ENCODE data around the gene EFNA2. TPM values are rescaled to one million over a fixed set of nuclear protein-coding genes. Genes with fewer than 3 reads are reported as not detected.

Gene EFNA2
- total RNA-seq, 4 donors from 2014 or later: not detected

DNA sequence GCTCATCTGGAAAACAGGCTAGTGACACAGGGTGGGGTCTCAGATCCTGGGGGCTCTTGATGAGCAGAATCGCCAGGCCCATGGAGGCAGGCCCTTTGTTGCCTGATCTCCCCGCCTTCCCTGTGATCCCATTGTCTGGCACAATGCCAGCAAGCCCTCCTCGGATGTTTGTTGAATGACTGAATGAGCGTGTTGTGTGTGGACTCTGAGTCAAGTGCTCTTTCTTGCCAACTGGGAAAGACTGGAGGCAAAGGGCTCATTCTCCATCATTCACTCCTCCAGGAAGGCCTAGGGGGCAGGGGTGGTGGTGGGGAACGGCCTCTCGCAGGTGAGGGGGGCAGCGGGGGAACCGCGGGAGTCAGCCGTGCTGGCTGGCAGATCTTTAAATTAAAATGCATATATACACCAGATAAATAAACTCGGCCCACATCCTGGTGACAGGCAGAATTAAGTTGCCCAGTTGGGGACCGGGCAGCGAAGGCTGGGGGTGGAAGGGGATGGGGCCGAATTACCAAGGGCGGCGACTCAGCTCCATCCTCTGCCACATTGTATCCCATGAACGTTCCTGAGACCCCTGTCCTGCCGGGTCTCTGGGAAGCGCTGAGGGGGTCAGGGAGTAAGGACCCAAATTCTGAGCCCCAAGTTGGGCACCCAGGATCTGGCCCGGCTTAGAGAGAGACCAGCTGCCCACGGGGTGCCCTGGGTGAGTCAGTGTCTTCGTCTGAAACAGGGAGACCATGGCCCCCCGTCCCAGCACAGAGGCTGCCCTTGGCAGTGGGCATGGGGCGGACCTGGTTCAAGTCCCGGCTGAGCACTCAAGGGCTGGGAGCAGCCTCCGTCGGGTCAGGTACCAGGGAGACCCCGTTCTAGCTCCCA is 24.5 kb downstream of the EFNA2 start:
- 64 to 66% methylated on average over 24 to 26 of the region's 28 CpGs for WGBS, 2 donors
- TF ChIP-seq, protein P1, sequence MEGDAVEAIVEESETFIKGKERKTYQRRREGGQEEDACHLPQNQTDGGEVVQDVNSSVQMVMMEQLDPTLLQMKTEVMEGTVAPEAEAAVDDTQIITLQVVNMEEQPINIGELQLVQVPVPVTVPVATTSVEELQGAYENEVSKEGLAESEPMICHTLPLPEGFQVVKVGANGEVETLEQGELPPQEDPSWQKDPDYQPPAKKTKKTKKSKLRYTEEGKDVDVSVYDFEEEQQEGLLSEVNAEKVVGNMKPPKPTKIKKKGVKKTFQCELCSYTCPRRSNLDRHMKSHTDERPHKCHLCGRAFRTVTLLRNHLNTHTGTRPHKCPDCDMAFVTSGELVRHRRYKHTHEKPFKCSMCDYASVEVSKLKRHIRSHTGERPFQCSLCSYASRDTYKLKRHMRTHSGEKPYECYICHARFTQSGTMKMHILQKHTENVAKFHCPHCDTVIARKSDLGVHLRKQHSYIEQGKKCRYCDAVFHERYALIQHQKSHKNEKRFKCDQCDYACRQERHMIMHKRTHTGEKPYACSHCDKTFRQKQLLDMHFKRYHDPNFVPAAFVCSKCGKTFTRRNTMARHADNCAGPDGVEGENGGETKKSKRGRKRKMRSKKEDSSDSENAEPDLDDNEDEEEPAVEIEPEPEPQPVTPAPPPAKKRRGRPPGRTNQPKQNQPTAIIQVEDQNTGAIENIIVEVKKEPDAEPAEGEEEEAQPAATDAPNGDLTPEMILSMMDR (IDR thresholded peaks at IDR 0.05): no peak
- no peak for TF ChIP-seq POLR2A (IDR thresholded peaks at IDR 0.05)
- DNase-seq (ENCODE audit: low spot score in 2 of 2): no peak

DNA sequence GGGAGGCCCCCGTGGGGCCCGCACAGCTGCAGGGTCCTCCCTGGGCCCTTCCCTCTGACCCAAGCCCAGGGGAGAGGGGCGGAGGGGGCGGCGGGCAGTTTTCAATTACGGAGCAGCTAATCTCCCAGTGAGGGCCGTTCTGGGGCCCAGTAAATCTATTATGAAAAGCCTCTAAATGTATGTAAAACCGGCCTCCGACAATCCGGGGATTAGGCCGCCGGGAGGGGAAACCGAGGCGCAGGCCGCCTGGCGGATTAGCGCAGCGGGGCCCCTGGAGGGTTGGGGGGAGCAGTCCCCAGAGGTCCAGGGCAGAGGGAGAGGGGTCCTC is 25.1 kb downstream of the EFNA2 start:
- no peak for TF ChIP-seq POLR2A (IDR thresholded peaks at IDR 0.05)
- TF ChIP-seq, protein P1 (IDR thresholded peaks at IDR 0.05): no peak
- 67 to 84% methylated on average over 18 of the region's 18 CpGs for WGBS, 2 donors
- no peak overlapping the region for H3K4me3 ChIP-seq (ENCODE audit: low read depth, poor library complexity, severe bottlenecking)
- intact Hi-C loops (cut with DNase I; ENCODE audit: low total_unique reads): no loop called here
- DNase-seq (ENCODE audit: low spot score in 2 of 2): no peak

More for the DNA sequence above, 24.5 kb downstream of the EFNA2 start:
- H3K4me3 ChIP-seq (ENCODE audit: low read depth, poor library complexity, severe bottlenecking): no peak overlapping the region
- intact Hi-C loops (cut with DNase I; ENCODE audit: low total_unique reads): no loop called here

DNA sequence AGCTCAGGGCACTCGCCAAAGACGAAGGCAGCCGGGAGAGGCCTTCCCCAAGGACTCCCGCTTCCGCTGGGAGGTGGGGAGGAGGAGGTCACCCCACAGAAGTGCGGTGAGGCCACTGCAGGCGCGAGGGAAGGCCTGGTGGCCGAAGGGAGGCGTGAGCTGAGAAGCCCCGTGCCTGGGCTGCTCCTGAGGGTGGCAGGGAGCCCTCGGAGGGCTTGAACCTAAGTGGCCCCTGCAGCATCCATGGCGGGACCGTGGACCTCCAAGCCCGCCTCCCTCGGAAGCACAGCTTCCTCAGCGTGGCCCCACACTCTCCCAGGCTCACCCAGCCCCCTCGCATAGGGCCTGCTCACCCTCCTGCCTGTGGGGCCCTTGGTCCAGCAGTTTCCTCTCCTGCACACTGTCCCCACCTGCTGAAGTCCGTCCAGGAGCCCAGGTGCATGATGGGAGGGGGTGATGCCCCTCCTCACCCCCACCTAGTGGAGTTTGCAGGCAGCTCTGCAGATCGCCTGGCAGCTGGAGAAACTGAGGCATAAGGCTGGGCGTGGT is 25.9 kb downstream of the EFNA2 start:
- 62 to 70% methylated on average over 20 to 21 of the region's 21 CpGs for whole genome bisulfite sequencing, 2 donors
- DNase-seq (ENCODE audit: low spot score in 2 of 2): no peak
- TF ChIP-seq, protein P1 (IDR thresholded peaks at IDR 0.05): no peak
- no peak for TF ChIP-seq POLR2A (IDR thresholded peaks at IDR 0.05)
- no peak overlapping the region for H3K4me3 ChIP-seq (ENCODE audit: low read depth, poor library complexity, severe bottlenecking)
- intact Hi-C loops (cut with DNase I; ENCODE audit: low total_unique reads): no loop called here

DNA sequence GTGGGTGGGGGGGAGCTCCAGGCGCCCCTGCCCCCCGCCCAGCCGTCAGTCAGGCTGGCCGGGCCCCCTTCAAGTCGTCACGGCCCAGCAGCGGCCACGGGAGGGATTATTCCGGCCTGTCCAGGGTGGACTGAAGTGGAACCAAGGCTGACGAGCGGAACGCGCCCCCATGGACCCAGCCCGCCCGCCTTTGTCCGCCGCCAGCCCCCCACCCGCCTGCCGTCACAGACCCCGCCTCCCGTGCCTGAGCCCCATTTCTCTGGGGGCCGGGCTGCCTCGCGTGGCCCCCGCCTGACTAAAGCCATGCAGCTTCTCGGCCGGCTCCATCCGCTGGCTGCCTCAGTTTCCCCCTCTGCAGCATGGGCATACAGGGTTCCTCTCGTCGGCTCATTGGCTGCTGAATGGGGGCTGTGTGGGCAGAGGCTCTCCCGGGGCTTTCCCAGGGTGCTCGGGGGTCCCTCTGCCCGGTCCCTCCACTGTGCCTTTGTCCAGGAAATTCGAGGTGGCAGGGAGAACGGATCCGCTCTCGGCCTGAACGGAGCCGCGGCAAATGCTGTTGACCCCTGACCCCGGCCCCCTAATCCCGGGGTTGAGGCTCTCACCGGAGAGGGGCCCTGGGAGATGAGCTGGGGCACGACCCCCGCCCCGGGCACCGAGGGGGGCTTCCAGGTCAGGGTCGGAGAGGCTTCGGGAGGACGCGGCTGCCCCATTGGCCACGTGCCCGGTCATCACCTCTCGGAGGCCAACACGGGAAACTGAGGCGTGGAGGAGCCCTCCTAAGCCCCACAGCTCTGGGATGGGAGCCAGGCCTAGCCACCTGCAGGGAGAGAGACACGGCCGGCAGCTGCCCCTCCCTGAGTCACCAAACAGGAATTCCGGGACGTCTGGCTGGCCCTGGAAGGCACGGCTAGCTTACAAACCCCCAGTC is 27.4 kb downstream of the EFNA2 start:
- no peak for TF ChIP-seq POLR2A (IDR thresholded peaks at IDR 0.05)
- TF ChIP-seq, protein P1 (IDR thresholded peaks at IDR 0.05): no peak
- peak in 1 of 2 donors; percentile 82 for DNase-seq (ENCODE audit: low spot score in 2 of 2)
- intact Hi-C loops (cut with DNase I; ENCODE audit: low total_unique reads): no loop called here
- 60% methylated on average over 45 to 59 of the region's 61 CpGs for WGBS, 2 donors
- H3K4me3 ChIP-seq (ENCODE audit: low read depth, poor library complexity, severe bottlenecking): no peak overlapping the region

DNA sequence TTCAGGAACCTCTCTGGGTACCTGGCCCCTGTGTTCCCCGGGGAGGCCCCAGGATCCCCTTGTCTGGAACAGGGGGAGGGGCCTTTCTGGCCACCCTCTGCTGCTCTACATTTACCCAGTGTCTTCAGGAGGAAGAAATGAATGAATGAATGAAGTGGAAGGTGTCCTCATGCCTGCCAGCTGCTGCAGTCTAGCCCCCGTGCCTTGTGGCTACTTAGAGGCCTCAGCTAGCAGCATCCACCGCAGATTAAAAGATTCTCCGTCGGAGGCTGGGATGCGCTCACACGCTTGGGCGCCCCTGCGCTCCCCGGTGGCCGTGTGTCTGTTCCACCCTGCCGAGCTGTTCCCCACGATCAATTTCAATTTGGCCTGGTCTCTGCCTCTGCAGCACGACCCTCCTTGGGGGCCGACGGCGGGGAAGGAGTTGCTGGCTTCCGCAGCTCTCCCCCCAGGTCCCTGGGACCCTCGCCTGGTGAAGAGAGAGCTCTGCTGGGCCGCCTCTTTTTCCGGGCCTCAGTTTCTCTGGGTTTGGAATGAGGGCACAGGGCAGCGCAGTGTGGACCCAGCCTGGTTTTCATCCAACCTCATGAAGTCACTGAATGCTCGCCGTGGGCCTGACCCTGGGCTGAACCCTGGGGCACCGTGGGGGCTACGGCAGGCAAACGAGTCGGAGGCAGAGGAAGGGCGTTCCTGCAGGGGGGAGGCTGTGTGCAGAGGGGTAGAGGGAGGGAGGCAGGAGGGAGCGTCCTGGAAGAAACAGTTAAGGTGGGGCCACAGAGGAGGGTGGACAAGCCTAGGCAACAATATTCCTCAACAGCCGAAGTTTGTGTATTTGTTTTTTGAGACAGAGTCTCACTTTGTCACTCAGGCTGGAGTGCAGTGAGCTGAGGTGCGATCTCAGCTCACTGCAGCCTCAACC is 28.3 kb downstream of the EFNA2 start:
- DNase-seq (ENCODE audit: low spot score in 2 of 2): no peak
- H3K4me3 ChIP-seq (ENCODE audit: low read depth, poor library complexity, severe bottlenecking): no peak overlapping the region
- intact Hi-C loops (cut with DNase I; ENCODE audit: low total_unique reads): no loop called here
- TF ChIP-seq, protein P1 (IDR thresholded peaks at IDR 0.05): no peak
- no peak for TF ChIP-seq POLR2A (IDR thresholded peaks at IDR 0.05)
- WGBS, 2 donors: 63 to 66% methylated on average over 28 to 32 of the region's 32 CpGs
